Amniotic epithelial cell (primary cell): ENCODE results near the gene C17orf58.
"Not testable (repeated sequence)": the region's sequence is repeated elsewhere in the genome, so short reads cannot be mapped to it uniquely, and the experiment has no call there.

Source experiments
- DNase-seq: peaks from one replicate; pipeline ENCODE4 v3.0.0-alpha.2; 2010; ENCODE audit warnings: low read depth

Gene C17orf58

DNA sequence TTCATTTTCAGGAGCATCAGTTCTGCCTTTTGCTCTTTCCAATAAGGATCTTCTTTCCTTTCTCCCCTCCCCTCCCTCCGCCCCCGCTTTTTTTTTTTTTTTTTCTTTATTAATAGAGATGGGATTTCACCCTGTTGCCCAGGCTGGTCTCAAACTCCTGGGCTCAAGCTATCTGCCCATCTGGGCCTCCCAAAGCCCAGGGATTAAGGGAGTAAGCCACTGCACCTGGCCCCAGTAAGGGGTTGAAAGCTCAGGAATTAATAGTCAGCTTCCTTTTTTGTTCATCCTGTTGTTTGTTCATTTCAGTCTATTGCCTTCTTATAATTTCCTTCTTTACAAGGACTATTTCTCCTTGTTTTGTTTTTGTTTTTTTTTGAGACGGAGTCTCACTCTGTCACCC is 7.9 kb upstream of the C17orf58 start:
- DNase-seq: no peak

DNA sequence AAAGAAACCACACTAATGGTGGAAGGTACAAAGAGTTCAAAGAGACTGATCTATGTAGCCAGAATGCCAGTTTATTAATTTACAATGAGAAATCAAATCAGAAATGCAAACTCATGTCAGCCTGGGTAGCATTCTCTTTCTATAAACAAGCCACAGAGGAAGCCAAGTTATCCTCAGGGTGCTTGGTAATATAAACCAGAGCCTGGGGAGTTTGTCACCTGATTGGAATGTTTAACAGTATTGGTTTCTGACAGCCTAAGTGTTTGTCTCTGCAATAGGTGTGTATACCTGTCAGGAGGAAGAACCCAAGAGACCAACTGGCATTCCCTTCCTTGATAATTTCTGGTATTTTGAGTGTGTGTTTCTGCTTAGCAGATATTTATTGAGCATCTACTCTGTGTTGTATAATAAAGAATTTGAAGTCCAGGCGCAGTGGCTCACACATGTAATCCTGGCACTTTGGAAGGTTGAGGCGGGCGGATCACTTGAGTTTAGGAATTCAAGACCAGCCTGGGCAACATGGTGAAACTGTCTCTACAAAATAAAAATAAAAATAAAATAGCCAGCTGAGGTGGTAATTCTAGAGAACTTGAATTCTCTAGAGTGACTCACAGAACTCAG is 3.1 kb upstream of the C17orf58 start:
- no peak for DNase-seq

DNA sequence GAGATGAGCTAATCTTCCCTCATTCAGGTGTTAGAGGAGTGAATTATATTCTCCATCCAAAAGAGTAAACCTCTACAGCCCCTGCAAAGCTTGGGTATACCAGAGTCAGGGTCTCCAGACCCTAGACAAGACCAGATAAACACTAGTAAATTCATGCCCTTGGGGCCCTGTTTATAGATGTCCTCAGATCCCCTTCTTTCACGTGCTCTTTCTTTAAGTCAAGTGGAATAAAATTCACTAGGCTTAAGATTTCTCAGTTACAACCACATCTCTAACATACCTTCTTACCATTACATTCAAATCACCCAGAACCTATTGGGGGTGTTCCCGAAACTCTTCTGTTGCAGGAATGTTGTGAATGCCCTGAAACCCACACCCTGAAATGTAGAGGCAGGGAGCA is 2.2 kb upstream of the C17orf58 start:
- no peak for DNase-seq

DNA sequence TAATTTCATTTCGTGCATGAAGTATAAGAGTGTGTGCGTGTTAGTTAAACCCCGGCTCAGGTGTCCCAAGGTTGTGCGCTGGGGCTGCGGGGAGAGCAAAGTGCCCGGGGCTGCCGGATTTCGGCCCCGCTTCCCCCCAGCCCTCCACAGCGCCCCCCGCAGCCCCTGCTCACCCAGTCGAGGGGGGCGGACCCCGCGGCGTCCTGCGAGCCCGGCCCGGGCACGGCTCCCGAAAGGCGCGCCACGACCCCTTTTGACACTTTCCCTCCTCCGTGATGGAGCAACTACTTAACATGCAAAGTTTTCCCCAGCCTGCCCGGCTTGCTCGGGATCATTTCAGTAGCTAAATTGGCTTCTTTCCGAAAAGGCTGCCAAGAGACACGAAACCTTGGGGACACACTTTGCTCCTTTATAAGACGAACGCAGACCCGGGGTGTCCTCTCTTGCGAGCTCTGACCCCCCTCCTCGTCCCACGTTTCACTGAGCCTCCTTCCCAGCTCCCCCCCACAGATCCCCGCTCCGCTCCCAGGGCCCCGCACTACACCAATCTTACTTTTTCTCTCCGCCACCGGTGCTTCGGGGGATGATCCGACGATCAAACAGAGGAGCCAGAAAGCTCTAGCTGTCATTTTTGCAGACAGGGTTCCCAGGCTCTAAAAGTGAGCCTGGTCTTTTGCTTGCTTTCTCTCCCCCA is 552 bp downstream of the C17orf58 start:
- peak; percentile 12 for DNase-seq

DNA sequence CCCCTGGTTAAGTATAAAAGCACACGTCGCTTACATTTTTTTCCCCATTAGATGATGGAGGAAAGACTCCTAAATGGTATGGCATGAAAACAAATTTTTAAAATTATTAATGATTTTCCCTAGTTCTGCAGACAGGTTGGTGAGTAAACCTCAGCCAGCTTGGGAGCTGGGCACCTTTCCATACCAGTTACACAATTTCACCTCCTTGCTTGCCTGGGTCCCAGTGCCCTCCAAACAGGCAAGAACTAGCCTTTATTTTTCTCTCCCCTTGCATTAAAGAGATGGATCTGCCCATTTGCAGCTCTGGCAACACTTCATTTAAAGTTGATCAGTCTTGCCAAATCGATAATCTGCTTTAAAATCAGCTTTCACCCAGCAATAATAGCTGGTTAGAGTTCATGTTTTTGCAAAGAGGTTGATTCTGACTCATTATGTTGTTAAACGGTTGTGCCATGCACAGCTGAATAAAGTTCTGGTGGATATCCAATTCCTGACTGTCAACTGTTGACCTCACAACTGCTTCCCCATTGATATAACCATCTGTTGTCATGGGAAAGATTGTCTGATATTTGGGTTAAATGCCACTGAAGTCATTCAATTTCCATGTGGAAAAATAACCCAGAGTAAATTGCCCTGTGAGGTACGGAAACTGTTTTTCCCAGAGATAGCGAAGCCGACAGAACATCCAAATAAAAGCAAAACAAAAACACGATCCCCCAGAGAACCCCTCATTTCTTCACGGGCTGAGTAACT is 1.3 kb downstream of the C17orf58 start:
- peak; percentile 89 for DNase-seq

DNA sequence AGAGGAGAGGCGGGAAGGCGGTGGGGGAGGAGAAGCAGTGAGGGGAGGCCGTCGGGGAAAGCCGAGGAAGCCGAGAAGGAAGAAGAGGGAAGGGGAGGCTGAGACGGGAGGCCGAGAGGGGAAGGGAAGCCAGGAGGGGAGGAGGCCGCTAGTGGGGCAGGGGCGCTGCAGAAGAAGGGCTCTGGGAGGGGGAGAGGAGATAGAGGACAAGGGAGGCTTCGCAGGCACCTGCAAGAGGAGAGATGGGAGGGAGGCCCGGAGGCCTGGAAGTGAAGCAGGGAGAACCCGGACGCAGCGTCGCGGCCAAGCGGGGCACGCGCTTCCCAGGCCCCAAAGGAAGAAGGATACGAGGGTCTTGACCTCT is 2.3 kb downstream of the C17orf58 start:
- DNase-seq: peak; percentile 18

DNA sequence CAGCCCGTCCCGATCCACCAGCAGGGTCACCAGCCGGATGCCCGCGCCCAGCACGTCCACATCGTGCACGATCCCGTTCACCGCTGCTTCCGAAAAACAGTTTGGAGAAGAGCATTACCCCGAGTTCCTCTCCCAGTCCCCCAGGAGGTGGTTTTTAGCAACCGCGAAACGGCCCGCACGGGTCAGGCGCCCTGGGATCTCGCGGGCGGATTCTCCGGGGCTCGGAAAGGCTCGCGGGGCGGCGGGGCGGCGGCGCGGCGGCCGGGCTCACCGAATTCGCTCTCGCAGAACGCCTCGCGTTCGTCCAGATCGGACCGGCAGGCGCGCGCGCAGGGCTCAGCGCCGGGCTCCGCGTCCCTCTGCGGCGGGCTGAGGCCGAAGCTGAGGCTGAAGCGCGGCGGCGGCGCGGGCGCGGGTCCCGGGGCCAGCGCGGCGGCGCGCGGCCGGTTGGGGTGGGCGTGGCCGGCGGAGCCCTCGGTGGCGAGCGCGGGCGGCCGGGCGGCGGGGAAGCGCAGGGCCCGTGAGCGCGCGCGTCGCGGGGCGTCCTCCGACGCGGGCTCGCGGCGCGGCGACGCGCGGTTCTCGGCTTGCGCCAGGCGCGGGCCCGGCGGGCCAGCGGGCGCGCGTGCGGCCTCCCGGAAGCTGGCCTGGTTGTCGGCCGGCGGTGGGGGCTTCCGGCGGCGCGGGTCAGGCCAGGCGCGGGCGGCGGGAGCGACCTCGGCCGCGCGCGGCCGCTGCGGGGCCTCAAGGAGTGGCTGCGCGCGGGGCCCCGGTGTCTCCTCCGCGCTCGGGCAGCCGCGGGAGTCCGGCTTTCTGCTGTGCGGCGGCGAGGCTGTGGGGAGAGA is 2.9 kb downstream of the C17orf58 start:
- DNase-seq: peak; percentile 79

DNA sequence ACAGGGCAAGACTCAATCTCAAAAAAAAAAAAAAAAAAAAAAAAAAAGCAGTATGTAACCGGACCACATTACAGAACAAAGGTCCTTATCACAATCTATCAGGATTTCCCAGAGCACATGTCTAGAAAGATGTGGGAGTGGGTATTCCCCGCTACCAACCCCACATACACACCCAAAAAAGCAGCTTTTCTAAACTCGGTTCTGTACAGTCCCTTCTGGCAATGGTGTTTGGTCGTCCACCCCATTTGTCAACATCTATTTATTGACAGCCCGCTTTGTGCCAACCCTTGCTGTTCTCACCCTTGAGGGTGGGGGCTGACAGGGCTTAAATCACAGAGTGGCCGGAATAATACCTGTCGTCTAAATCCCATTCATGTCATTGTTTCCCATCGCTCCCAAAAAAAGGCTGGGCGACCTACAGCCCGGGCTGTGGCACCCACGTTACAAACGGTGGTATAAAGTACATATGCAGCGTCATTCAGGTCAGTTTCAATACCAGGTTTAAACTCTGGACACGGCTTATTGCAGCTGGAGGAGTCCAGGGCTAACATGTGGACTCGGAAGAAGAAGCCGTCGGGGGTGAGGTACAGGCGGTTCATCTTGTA is 3.6 kb downstream of the C17orf58 start:
- DNase-seq: peak; percentile 55

DNA sequence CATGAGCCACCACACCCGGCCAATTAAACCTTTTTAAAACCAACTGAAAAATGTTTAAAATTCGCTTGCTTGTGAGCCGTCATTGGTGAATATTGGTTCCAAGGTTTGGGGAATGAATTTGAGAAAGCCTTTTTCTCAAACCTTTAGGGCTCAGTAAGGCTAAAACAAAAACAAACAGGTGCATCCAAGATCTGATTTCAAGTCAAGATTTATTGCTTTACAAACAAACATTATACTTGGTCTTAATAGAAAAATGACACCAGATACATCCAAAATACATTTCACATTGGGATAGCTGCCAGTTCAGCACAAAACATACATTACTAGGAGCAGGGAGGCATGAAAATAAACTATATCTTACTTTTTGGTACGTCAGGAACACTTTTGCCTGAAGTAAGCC is 5.4 kb downstream of the C17orf58 start:
- DNase-seq: no peak

DNA sequence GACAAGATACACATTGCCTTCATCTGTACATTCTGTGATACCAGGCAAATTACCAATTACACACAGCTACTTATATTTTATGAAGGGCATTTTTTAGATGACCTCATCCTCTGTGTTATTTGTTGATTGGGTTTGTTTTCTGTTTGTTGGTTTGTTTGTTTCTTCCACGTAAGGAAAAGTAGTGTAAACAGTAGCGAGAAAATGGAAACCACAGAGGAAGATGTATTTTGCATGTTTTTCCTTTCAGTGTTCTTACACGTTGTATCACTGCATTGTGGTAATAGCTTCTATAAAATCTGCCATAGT is 12.9 kb downstream of the C17orf58 start:
- no peak for DNase-seq

DNA sequence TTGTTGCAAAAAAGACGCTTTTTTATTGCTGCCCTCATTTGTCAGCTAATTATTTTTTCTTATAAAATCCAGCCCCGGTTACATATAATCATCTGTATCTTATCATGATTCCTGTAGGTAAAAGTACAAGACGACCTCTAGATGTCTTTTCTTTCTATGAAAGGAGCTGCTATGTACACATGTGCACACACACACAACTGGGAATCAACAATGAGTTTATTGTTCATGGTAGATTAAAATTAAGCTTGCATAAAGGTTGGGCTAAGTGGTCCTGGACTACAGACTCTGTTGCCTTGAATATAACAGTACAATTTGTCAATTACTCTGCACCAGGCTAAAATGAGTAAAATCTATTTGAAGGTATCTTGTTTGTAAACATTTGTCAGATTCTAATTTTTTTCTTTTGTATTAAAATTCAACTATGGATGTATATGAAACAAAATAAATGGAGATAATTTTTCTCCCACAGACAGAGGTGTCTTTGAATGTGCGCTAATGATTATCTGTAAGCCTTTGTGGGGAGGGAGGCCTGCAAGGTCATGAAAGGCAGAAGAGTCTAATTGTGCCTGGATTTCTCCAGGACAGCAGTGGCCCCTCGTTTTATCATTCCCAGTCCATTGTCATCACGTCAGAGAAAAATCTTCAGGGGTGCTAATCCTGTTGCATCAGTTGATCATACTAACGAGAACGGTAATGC is 13.4 kb downstream of the C17orf58 start:
- no peak for DNase-seq

DNA sequence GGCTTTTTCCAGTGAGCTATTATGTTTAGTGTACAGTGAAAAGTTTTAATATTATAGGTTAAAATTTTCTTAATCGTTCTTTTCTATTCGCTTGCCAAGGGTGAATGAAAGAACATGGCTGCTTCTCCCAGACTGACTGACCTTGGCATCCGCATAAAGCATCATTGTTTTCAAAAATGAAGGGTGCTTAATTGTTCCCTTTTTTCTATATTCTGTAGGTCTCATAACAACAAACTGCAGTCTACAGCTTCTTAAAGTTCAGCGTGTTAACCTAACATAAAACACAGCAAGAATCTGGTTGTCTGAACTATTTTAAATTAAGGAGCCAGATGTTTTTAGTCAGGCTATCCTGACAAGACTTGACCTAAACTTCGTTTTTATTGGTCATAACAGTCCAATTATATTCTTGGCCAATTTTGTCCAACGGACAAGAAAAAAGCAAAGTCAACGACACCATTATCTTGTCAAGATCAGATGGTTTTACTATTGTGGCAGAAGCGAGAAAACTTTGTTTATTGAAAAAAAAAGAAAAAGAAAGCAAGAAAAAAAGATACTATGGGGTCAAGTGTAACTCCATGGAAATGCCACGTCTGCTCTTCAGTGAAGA is 14.1 kb downstream of the C17orf58 start:
- DNase-seq: no peak

DNA sequence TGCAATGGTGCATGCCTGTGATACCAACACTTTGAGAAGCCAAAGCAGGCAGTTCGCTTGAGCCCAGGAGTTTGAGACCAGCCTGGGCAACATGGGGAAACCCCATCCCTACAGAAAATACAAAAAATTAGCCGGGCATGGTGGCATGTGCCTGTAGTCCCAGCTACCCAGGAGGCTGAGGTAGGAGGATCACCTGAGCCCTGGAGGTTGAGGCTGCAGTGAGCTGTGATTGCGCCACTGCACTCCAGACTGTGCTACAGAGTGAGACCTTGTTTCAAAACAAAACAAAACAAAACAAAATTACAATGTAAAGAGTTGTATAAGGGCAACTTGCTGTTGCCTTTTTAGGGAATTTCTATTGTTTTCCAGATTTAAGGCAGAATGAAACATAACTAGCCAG is 15.4 kb downstream of the C17orf58 start:
- not testable (repeated sequence) for DNase-seq

DNA sequence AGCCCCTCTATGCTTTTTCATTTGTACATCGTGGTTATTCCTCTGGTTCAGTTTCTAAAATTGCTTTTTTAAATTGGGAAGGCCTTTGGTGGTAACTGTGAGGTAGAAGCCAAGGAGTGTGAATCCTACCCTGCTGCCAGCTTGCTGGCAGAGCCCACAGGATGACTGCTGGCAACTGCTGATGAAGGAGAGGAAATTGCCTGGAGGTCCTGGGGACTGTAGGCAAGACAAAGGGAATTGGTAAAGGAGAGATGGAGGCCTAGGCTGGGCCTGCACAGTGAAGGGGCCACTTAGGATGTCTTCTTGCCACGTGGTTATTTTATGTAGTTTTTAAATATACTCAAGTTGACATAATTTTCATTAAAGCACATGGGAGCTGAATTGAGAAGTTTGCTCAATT is 15.8 kb downstream of the C17orf58 start:
- DNase-seq: no peak

DNA sequence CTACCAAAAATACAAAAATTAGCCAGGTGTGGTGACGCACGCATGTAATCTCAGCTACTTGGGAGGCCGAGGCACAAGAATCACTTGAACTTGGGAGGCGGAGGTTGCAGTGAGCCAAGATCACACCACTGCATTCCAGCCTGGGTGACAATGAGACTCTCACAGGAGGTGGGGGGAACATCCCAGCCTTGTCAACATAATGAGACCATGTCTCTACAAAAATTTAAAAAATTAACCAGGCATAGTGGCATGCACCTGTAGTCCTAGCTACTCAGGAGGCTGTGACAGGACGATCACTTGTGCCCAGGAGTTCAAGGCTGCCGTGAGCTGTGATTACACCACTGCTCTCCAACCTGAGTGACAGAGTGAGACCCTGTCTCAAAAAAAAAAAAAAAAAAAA is 20.0 kb downstream of the C17orf58 start:
- DNase-seq: not testable (repeated sequence)

DNA sequence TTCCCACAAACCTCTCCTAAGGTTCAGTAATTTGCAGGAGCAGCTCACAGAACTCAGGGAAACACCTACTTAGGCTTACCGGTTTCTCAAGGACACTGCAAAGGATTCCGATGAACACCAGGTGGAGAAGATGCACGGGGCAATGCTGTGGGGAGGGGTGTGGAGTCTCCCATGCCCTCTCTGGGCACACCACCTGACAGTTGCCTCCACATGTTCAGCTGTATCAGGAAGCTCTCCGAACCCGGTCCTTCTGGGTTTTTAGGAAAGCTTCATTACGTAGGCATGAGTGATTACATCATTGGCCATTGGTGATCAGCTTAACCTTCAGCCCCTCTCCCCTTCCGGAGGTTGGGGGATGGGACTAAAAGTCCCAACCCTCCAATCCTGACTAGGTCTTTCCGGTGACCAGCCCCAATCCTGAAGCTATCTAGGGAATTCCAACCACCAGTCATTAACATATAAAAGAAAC is 21.6 kb downstream of the C17orf58 start:
- no peak for DNase-seq

DNA sequence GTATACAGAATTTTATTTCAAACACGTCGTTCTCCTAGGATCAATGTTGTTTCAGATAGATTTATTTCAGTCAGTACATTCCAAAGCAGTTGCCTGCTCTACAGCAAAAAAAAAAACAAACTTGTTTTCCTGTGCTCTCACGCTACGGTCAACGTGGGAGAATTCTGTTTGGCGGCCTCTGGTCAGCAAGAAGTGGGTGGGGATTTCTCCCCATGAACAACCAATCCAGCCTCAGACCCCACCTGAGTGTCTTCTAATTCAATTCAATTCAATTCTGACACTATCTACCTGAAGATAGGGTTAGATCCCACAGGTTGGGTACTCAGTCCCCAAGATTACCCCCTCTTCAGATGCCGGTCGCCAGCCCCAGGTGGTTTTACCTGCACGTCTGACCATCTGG is 22.1 kb downstream of the C17orf58 start:
- no peak for DNase-seq

DNA sequence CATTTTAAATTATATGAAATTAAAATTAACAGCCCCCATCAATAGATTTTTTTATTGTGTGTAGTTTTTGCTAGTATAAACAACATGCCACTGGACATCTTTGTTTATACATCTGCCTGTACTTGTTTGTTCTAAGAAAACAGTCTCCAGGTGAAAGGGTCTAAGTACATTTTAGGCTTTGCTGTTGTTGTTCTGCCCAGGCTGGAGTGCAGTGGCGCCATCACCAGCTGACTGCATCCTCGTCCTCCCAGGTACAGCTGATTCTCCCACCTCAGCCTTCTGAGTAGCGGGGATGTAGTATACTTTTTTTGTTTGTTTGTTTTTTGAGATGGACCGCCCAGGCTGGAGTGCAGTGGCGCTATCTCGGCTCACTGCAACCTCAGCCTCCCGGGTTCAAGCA is 25.5 kb downstream of the C17orf58 start:
- DNase-seq: no peak

DNA sequence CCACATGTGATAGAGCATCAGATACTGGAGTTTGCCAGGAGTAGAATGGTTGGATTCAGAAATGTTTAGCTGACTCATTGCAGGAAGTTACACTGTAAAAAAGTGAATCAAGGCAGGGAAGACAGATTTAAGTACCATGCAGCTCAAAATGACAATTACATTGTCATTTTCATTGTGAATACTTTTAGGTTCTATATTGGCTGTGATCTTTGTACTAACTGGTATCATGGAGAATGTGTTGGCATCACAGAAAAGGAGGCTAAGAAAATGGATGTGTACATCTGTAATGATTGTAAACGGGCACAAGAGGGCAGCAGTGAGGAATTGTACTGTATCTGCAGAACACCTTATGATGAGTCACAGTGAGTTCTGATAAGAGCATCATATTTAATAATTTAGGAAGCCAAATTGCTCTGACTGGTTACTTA is 33.1 kb downstream of the C17orf58 start:
- peak; percentile 60 for DNase-seq

DNA sequence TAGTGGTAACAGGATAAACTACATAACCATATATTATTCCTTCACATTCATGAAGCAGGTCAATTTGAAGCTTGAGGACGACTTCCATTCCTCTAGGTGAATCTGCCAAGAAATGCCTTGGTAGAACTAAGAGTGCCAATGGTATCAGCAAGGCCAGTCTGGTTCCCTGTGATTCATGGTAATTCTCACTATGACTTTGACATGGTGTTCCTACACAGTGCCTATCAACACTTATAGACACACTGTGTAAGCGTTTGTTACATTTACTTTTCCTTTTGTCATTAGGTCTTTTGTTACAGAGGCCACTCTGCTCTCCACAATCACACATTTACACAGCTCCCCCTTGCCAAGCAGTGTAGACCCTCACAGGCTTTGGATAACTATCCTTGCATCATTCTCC is 34.1 kb downstream of the C17orf58 start:
- DNase-seq: not testable (repeated sequence)

DNA sequence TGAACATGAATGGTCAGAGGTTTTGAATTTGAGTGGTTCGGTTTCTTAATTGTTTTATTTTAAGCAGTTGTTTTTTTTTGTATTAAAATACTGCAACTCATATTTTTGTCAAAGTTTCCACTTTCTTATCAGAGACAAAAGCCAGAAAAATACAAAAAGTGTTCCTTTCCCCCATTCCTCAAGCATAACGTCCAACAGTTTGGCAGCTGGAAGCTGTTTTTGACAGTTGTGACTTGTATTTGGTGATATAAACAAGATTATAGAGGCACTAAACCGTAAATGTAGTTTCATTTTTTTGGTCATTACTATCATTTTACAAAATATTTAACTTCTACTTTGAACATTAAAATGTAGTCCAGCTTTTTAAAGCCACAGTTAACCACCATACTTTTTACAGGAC is 36.0 kb downstream of the C17orf58 start:
- not testable (repeated sequence) for DNase-seq
